A673 (cell line): ENCODE data around the gene HHLA2. TPM values are rescaled to one million over a fixed set of nuclear protein-coding genes. Genes with fewer than 3 reads are reported as not detected.

Experiments
- BruUV-seq: library from RNA; stranded (reverse); fragments of 400-500 nt; replicated peaks from 2 replicates; lab custom pipeline; 2021; lab: Mats Ljungman, UMichigan
- CTCF ChIA-PET: fragments of 300-600 bp; sonication (Branson Sonifier 250); formaldehyde crosslinking; loops from one replicate; lab custom pipeline; 2022; ENCODE audit warnings: antibody characterized with exemption; lab: Charles Lee
- POLR2A ChIA-PET: fragments of 300-600 bp; sonication (Branson Sonifier 250); formaldehyde crosslinking; loops from one replicate; lab custom pipeline; 2022; ENCODE audit warnings: antibody characterized with exemption; ENCODE audit not compliant: low non-redundant PET; lab: Charles Lee
- DNase-seq: peaks from one replicate; pipeline ENCODE4 v3.0.0-alpha.2; 2015; ENCODE audit warnings: low spot score
- H3K27ac ChIP-seq: fragments of 200-600 bp; sonication (generic); 2 replicates; pipeline ENCODE4 v1.5.1; 2016; ENCODE audit warnings: mixed run types, low read depth, mild to moderate bottlenecking, mixed read lengths, antibody characterized with exemption, low read length; ENCODE audit not compliant: poor library complexity, severe bottlenecking
- H3K27me3 ChIP-seq: fragments of 200-600 bp; sonication (generic); replicated peaks from 2 replicates; pipeline ENCODE4 v1.6.1; 2017; ENCODE audit warnings: mixed run types, low read depth, mild to moderate bottlenecking, mixed read lengths, antibody characterized with exemption, low read length; ENCODE audit not compliant: insufficient read depth, poor library complexity
- H3K36me3 ChIP-seq: fragments of 200-600 bp; sonication (generic); 2 replicates; pipeline ENCODE4 v1.6.1; 2016; ENCODE audit warnings: mixed run types, mild to moderate bottlenecking, mixed read lengths, antibody characterized with exemption, low read length; ENCODE audit not compliant: insufficient read depth, poor library complexity, severe bottlenecking
- H3K4me1 ChIP-seq: fragments of 200-600 bp; sonication (generic); 2 replicates; pipeline ENCODE4 v1.6.1; 2017; ENCODE audit warnings: mixed run types, mild to moderate bottlenecking, mixed read lengths, antibody characterized with exemption, low read length; ENCODE audit not compliant: insufficient read depth, poor library complexity, severe bottlenecking
- H3K4me3 ChIP-seq: fragments of 200-600 bp; sonication (generic); 2 replicates; pipeline ENCODE4 v1.5.1; 2016; ENCODE audit warnings: low read depth, mixed run types, mild to moderate bottlenecking, mixed read lengths, low read length; ENCODE audit not compliant: poor library complexity, severe bottlenecking
- H3K9me3 ChIP-seq: fragments of 200-600 bp; sonication (generic); 2 replicates; pipeline ENCODE4 v1.6.1; 2016; ENCODE audit warnings: mixed run types, low read depth, mild to moderate bottlenecking, mixed read lengths, antibody characterized with exemption, low read length; ENCODE audit not compliant: poor library complexity, severe bottlenecking
- CTCF ChIP-seq: fragments of 300-800, 200-600 bp; sonication (generic); conservative IDR thresholded peaks from 2 replicates; pipeline ENCODE4 v1.5.1; 2017; ENCODE audit warnings: low read depth, mild to moderate bottlenecking, antibody characterized with exemption, low read length, moderate library complexity, mixed read lengths
- EZH2 ChIP-seq: fragments of 200-600 bp; sonication (generic); IDR thresholded peaks from 2 replicates; pipeline ENCODE4 v1.6.1; 2017; ENCODE audit warnings: borderline replicate concordance, low read depth, mild to moderate bottlenecking, mixed read lengths, antibody characterized with exemption, low read length; ENCODE audit not compliant: poor library complexity, severe bottlenecking
- intact Hi-C: fragments of 100-400 bp; cut with micrococcal nuclease; formaldehyde crosslinking; loops from one replicate; pipeline ENCODE4 v1.10.0; 2022; ENCODE audit not compliant: unreplicated experiment
- total RNA-seq: library from RNA; stranded (reverse); gene quantifications from 2 replicates; pipeline ENCODE4 v1.2.3, GENCODE V29; 2021

The HHLA2 gene
- total RNA-seq, 1 experiment from 2014 or later: not detected

DNA sequence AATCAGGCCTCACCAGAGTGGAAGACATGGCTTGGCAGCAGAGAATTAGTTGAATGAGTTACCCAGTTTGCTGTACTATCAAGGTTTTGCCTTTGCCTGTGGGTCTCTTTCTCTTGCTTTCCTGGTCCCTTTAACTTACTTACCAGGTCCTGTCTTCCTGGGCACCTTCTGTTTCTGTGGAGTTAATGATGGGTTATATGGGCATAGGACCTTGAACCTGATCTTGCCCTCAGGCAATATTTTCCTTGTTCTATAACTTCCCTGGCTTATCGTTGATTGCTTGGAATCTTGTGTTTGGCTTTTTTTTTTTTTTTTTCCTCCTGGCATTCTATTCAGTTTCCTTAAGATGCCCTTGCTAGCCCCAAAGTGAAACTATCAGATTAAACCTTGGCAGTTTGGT lies 106.8 kb downstream of the HHLA2 start:
- intact Hi-C loops: no loop called here
- TF ChIP-seq CTCF: no peak
- no peak for TF ChIP-seq EZH2
- Histone ChIP-seq H3K9me3 (no peaks in the 10 kb centered on the region), H3K27me3 (no peaks in the 10 kb centered on the region), H3K36me3 (no peaks in the 10 kb centered on the region), H3K4me1 (peaks cover 6% of the 10 kb centered on the region), H3K4me3 (no peak overlapping the region), H3K27ac (no peak overlapping the region)
- no TSS peak for BruUV-seq
- POLR2A ChIA-PET: no interaction called here
- CTCF ChIA-PET: no interaction called here
- no peak for DNase-seq

- H3K27ac ChIP-seq: no peak overlapping the region
- TF ChIP-seq EZH2 (no peak), CTCF (no peak)
- ChIA-PET CTCF (no interaction called here), POLR2A (no interaction called here)
- no peaks in the 10 kb centered on the region for H3K36me3 ChIP-seq
- BruUV-seq: no TSS peak
- peaks cover 6% of the 10 kb centered on the region for H3K4me1 ChIP-seq
- no peaks in the 10 kb centered on the region for H3K27me3 ChIP-seq
- H3K4me3 ChIP-seq: no peak overlapping the region
- H3K9me3 ChIP-seq: no peaks in the 10 kb centered on the region
- no peak for DNase-seq
- intact Hi-C loops: no loop called here
These were observed 107.5 kb downstream of the HHLA2 start for GRCh38 chr3:108403686-108404345.

- Histone ChIP-seq H3K4me1 (peaks cover 6% of the 10 kb centered on the region), H3K27ac (no peak overlapping the region), H3K36me3 (no peaks in the 10 kb centered on the region), H3K27me3 (no peaks in the 10 kb centered on the region), H3K4me3 (no peak overlapping the region), H3K9me3 (no peaks in the 10 kb centered on the region)
- no TSS peak for BruUV-seq
- DNase-seq: no peak
- ChIA-PET CTCF (no interaction called here), POLR2A (interaction anchor here (0.6 kb wide), 1 partner anchor 263 kb away, joined by 3 read pairs; no protein-coding TSS in a partner anchor)
- intact Hi-C loops: no loop called here
- no peak for TF ChIP-seq EZH2
- TF ChIP-seq CTCF: no peak
These were observed 108.0 kb downstream of the HHLA2 start for GRCh38 chr3:108404368-108404767.
